Large intestine (tissue), 3 donors: ENCODE measurements around the gene GALNT8. TPM values are rescaled to one million over a fixed set of nuclear protein-coding genes. Genes with fewer than 3 reads are reported as not detected.

ENCODE experiments used
- DNase-seq, 2 donors: peaks; one replicate each; pipeline versions ENCODE4 v3.0.0 to v3.0.0-alpha.2; 2013
- H3K27ac ChIP-seq: one replicate; pipeline ENCODE4 v1.5.1; 2013; ENCODE audit warnings: low read length
- H3K27me3 ChIP-seq: 2 replicates; pipeline ENCODE4 v1.6.1; 2013; ENCODE audit warnings: low read length; ENCODE audit not compliant: control insufficient read depth, insufficient read depth
- H3K36me3 ChIP-seq: 2 replicates; pipeline ENCODE4 v1.6.1; 2013; ENCODE audit warnings: low read length; ENCODE audit not compliant: control insufficient read depth, insufficient read depth
- H3K4me1 ChIP-seq: one replicate; pipeline ENCODE4 v1.6.1; 2013; ENCODE audit warnings: low read length; ENCODE audit not compliant: control insufficient read depth, insufficient read depth
- H3K4me3 ChIP-seq: one replicate; pipeline ENCODE4 v1.5.1; 2013; ENCODE audit warnings: low read length
- H3K9me3 ChIP-seq: one replicate; pipeline ENCODE4 v1.6.1; 2013; ENCODE audit warnings: mild to moderate bottlenecking, low read depth, low read length, moderate library complexity; ENCODE audit not compliant: control insufficient read depth
- WGBS: methylation state at CpG from one replicate; pipeline ENCODE4 v1.1.5; 2013; ENCODE audit warnings: low lambda C conversion rate; ENCODE audit not compliant: insufficient coverage; 5-methylcytosine and 5-hydroxymethylcytosine counted together
- polyA plus RNA-seq: library from polyadenylated mRNA; unstranded; fragments of 120-200 nt; gene quantifications from one replicate; pipeline ENCODE4 v1.2.1, GENCODE V29; 2013

Gene GALNT8
- polyA plus RNA-seq, 1 donor, result 19.5 TPM

DNA sequence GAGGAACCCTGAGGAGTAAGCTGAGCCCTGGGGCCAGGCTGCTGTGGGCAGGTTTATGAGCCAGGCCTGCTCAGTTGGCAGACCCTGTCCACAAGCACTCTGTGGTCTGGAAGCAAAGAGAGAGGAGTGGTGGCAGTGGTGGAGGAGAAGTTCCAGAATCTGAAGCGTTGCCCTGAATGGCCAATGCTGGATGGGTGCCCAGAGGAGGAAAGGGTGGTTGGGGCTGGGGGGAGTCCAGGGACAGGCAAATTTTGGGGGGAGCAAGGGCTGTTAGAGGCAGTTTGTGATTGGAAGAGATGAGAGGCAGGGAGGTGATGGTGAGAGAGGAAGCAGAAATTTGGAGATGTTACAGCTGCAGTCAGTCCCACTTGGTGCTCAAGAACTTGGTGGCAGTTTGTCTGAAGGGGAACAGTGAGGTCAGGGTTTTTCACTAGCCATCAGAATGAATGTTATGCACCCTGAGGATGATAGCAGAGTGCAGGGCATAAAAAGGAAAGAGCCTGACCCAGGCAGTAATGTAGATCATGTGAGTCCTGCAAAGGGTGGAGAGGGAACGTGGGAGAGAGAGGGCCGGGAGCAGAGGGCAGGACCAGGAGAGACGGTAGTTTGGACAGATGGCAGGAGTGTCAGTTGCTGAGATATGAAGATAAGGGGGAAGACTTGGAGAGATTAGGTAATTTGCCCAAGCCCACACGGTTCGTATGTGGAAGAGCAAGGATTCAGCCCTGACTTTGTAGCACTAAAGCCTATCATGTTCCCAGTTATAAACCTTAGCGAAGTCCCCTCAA, 51.2 kb downstream of the GALNT8 start:
- Histone ChIP-seq H3K27me3 (no peaks in the 10 kb centered on the region), H3K27ac (no peak overlapping the region), H3K4me3 (no peak overlapping the region), H3K36me3 (no peaks in the 10 kb centered on the region), H3K4me1 (no peaks in the 10 kb centered on the region), H3K9me3 (no peaks in the 10 kb centered on the region)
- WGBS, result 80% methylated on average over 1 of the region's 7 CpGs
- no peak for DNase-seq

DNA sequence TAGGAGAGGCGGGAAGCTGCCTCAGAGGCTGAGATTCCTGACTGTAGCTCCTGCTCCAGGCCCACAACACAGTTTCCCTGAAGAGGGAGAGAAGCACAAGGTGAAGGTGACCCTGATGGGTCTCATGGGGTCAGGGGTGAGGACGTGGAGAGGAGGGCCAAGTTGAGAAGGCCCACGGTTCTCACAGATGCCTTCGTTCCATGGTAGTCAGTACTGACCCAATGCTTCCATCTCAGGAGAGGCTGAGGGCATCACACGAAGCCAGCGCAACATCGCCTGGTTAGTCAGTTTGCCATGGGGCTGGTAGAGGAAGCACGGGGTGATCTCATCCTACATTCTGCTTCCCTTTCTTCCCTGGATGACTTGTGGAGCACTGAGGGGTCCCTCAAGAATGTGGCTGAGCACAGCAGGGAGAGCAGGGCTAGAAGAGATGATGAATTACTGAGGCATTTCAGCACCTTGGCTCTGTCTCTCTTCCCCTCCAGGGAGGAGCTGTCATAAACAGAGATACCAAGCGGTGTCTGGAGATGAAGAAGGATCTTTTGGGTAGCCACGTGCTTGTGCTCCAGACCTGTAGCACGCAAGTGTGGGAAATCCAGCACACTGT, 51.9 kb downstream of the GALNT8 start:
- H3K36me3 ChIP-seq, result no peaks in the 10 kb centered on the region
- peaks cover 3% of the 10 kb centered on the region for H3K27me3 ChIP-seq
- H3K9me3 ChIP-seq, result no peaks in the 10 kb centered on the region
- WGBS, result no CpG with 5 or more reads among the region's 11 CpGs
- no peak overlapping the region for H3K27ac ChIP-seq
- DNase-seq, result no peak
- no peaks in the 10 kb centered on the region for H3K4me1 ChIP-seq
- no peak overlapping the region for H3K4me3 ChIP-seq

DNA sequence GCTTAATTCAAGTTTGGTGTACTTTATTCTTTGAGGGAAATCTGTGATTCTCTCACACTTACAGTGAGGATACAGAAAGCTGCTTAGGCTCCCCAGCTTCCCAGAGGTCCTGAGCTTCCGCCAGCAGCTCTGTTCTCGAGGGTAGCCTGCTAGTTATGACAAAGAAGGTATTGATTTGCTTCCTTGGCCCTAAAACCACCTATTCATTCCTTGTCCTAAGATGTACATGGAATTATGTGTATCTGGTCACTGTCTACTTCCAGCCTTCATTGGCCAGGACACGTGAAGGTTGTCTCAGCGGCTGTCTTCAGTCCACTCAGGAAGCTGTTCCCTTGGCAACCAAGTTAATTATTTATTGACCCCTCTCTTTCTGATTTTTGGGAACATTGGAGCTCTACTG, 55.7 kb downstream of the GALNT8 start:
- H3K27ac ChIP-seq, result no peak overlapping the region
- peaks cover 17% of the 10 kb centered on the region for H3K27me3 ChIP-seq
- no CpG with 5 or more reads among the region's 4 CpGs for WGBS
- H3K4me3 ChIP-seq, result no peak overlapping the region
- no peaks in the 10 kb centered on the region for H3K4me1 ChIP-seq
- no peak for DNase-seq
- no peaks in the 10 kb centered on the region for H3K9me3 ChIP-seq
- no peaks in the 10 kb centered on the region for H3K36me3 ChIP-seq

DNA sequence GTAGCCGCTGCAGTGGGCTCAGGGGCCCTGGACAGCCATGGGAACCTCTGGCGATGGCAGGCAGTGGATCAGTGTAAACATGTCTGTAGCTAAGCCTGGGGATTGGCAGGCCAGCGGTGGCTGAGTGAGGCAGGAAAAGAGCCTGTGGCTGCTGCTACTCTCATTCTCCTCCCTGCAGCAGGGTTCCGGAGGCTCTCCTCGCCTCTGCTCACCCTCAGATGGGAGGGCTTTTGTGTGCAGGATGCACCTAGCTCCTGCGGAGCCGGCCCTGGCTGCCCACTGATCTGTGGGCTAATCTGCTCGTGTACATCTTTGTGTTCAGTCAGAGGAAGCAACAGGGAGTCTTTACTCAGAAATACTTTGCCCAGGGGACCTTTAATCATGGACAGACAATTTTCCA, 59.5 kb downstream of the GALNT8 start:
- no CpG with 5 or more reads among the region's 8 CpGs for WGBS
- no peak overlapping the region for H3K4me3 ChIP-seq
- DNase-seq, result no peak
- H3K36me3 ChIP-seq, result no peaks in the 10 kb centered on the region
- H3K27me3 ChIP-seq, result peaks cover 21% of the 10 kb centered on the region
- H3K9me3 ChIP-seq, result no peaks in the 10 kb centered on the region
- no peak overlapping the region for H3K27ac ChIP-seq
- no peaks in the 10 kb centered on the region for H3K4me1 ChIP-seq

DNA sequence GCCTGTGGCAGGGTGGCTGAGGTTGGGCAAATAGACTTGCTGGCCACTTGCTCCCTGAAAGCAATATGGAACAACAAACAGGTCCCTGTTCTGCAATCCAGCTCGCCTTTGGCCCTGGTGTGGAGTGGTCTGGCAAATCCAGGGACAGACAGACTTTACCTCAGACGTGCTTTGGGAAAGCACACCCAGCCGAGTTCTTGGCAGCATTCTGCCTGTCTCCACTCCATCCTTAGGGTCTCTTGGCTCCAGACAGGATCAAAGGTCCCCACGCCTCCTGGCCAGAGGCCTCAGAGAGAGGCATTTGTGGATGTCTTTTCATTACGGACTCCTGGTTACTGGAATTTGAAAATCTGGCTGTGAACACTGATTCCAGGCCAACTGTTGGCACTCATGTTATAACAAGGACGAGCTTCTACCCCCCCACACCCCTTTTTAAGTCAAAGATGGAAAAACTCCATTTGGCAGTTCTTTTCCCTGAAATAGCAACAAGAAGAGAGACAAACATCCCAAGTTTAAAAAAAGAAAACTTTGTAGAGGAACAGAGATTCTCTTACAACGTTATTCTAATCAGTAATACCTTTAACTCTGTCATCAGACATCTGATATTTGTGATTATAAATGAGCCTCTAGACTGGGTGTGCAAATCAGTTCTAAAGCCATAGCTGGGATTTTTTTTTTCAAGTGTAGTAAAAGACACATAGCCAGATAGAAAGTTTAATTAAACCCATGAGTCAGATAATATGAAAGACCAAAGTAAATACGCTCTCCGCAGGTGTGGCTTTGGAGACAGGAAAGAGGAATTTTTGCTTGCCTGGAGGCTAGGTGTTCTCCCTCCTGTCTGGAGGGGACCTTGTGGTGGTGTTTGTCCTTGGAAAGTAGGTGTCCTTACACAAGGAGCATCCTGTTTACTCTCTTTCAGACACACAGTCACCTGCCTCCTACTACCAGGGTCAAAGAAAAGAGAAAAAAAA, 60.7 kb downstream of the GALNT8 start:
- H3K27ac ChIP-seq, result no peak overlapping the region
- WGBS, result no CpG with 5 or more reads among the region's 9 CpGs
- no peak for DNase-seq
- no peaks in the 10 kb centered on the region for H3K36me3 ChIP-seq
- H3K4me3 ChIP-seq, result no peak overlapping the region
- H3K4me1 ChIP-seq, result no peaks in the 10 kb centered on the region
- no peaks in the 10 kb centered on the region for H3K9me3 ChIP-seq
- peaks cover 21% of the 10 kb centered on the region for H3K27me3 ChIP-seq

DNA sequence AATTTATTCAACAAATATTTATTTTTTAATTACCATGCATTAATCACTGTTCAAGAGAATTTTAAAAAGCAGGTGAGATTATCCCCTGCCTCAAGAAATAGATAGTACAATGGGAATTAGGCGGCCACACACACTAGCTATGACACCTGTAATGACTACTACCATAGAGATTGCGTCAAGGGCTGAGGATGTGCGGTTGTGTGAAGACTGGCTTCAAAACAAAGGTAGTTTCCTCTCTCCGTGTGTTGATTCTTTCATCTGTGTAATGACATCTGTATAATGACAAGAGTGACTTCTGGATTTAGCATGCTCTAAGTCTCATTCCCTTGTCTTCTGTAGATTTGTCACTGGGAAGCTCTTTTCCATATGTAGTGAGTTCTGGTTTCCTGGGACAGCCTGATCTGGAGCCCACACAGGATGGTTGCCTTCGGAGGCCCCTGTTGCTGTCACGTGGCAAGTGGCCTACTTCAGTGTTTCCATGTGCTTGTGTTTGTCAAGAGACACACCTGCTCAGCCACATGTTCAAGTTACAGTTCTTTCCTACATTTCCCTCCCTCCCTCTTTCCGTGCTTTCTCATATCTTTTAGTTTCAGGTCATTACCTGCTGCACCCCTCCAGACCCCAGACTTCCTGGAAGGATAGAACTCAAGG, 64.3 kb downstream of the GALNT8 start:
- WGBS, result 80% methylated on average over 1 of the region's 7 CpGs
- Histone ChIP-seq H3K36me3 (no peaks in the 10 kb centered on the region), H3K9me3 (no peaks in the 10 kb centered on the region), H3K4me3 (no peak overlapping the region), H3K27ac (no peak overlapping the region), H3K27me3 (peaks cover 15% of the 10 kb centered on the region), H3K4me1 (no peaks in the 10 kb centered on the region)
- no peak for DNase-seq

DNA sequence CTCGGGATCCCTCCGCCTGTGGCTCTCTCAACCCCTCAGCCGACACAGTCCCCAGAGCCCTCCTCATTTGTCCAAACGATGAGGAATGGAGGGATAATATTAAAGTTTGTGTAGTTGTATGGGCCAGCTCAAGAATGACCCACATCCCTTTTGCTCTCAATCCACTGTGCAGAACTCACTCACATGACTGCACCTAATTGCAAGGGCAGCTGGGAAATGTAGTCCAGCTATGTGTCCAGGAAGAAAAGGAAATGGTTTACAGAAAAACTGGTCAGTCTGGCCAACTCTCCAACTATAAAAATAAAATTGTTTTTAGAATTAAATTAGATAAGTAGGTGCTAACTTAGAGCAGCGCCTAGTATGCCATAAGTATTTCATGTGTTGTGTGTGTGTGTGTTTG, 66.6 kb downstream of the GALNT8 start:
- Histone ChIP-seq H3K4me1 (no peaks in the 10 kb centered on the region), H3K4me3 (no peak overlapping the region), H3K36me3 (no peaks in the 10 kb centered on the region), H3K9me3 (no peaks in the 10 kb centered on the region), H3K27me3 (no peaks in the 10 kb centered on the region), H3K27ac (no peak overlapping the region)
- no peak for DNase-seq
- WGBS, result 100% methylated on average over 1 of the region's 5 CpGs

DNA sequence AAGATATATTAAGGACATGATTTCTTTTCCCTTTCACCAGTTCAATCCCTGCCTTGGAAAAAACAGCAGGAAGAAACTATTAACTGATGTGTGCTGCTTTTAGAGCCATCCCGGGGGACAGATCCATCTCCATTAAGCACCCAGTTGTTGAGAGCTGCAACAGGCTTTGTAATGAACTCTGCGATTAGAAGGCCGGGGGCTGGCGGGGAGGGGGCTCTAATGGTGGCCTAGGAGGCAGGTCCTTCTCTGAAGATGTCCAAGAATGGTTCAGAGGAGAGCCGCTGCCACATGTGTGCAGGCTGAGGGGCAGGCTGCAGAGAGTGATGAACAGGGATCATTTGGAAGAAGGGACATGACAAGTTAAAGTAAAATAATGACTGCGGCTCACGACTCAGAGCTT, 67.8 kb downstream of the GALNT8 start:
- Histone ChIP-seq H3K27me3 (no peaks in the 10 kb centered on the region), H3K9me3 (no peaks in the 10 kb centered on the region), H3K4me1 (no peaks in the 10 kb centered on the region), H3K36me3 (no peaks in the 10 kb centered on the region), H3K27ac (no peak overlapping the region), H3K4me3 (no peak overlapping the region)
- DNase-seq, result no peak
- WGBS, result no CpG with 5 or more reads among the region's 7 CpGs

DNA sequence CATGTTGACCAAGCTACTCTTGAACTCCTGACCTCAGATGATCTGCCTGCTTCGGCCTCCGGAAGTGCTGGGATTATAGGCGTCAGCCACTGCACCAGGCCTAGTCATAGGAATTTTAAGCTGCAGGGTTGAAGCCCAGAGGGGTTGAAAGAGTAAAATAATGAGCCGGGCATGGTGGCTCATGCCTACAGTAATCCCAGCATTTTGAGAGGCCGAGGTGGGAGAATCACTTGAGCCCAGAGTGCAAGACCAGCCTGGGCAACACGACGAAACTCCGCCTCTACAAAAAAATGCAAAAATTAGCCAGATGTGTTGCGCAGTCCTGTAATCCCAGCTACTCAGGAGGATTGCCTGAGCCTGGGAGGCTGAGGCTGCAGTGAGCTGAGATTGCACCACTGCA, 69.6 kb downstream of the GALNT8 start:
- Histone ChIP-seq H3K27me3 (no peaks in the 10 kb centered on the region), H3K4me3 (no peak overlapping the region), H3K36me3 (no peaks in the 10 kb centered on the region), H3K9me3 (no peaks in the 10 kb centered on the region), H3K27ac (no peak overlapping the region), H3K4me1 (no peaks in the 10 kb centered on the region)
- no CpG with 5 or more reads among the region's 9 CpGs for WGBS
- no peak for DNase-seq

DNA sequence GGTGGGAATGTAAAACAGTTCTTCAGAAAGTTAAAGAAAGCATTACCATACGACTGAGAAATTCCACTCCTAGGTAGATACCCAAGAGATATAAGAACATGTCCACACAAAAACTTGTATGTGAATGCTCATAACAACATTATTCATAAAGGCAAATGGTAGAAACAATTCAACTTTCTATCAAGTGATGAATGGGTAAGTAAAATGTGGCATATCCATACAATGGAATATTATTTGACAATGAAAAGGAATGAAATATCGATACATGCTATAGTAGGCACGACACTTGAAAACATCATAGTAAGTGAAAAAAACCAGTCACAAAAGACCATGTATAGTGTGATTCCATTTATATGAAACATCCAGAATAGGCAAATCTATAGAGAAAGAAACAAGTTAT, 71.3 kb downstream of the GALNT8 start:
- 94% methylated on average over 2 of the region's 3 CpGs for WGBS
- Histone ChIP-seq H3K27me3 (no peaks in the 10 kb centered on the region), H3K27ac (no peak overlapping the region), H3K4me1 (no peaks in the 10 kb centered on the region), H3K36me3 (no peaks in the 10 kb centered on the region), H3K4me3 (no peak overlapping the region), H3K9me3 (no peaks in the 10 kb centered on the region)
- DNase-seq, result no peak
